ENCODE measurements around the gene CLDN5. TPM values are rescaled to one million over a fixed set of nuclear protein-coding genes. Genes with fewer than 3 reads are reported as not detected.
"Not testable (repeated sequence)": the region's sequence is repeated elsewhere in the genome, so short reads cannot be mapped to it uniquely, and the experiment has no call there.

The CLDN5 gene
- total RNA-seq, 1 donor from 2014 or later: 228 TPM

DNA sequence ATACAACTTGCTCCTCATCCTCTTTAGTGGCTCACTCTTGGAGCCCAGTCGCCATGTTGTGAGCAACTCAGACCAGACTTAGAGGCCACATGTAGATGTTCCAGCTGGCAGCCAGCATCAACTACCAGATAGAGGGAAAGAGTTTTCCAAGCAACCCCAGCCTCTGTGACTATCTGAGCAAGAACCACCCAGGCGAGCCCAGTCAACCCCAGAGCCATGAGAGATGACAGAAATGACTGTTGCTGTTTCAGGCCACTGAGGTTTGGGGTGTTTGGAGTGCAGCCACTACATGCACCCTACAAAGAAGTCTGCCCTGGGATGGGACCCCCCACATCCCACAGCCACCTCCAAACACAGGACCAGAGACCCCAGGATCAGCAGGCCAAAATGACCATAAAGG lies 24.8 kb upstream of the CLDN5 start:
- Histone ChIP-seq H3K4me1 (no peaks in the 10 kb centered on the region), H3K36me3 (no peaks in the 10 kb centered on the region), H3K27ac (no peak overlapping the region), H3K27me3 (no peaks in the 10 kb centered on the region), H3K9me3 (no peaks in the 10 kb centered on the region), H3K4me3 (no peak overlapping the region)
- intact Hi-C loops (cut with DNase I): no loop called here
- TF ChIP-seq POLR2A (IDR thresholded peaks at IDR 0.05) (no peak), POLR2AphosphoS5 (IDR thresholded peaks at IDR 0.05; ENCODE audit: insufficient read depth in 1 of 2, low read depth in 1 of 2) (no peak)
- TF ChIP-seq, protein P1, sequence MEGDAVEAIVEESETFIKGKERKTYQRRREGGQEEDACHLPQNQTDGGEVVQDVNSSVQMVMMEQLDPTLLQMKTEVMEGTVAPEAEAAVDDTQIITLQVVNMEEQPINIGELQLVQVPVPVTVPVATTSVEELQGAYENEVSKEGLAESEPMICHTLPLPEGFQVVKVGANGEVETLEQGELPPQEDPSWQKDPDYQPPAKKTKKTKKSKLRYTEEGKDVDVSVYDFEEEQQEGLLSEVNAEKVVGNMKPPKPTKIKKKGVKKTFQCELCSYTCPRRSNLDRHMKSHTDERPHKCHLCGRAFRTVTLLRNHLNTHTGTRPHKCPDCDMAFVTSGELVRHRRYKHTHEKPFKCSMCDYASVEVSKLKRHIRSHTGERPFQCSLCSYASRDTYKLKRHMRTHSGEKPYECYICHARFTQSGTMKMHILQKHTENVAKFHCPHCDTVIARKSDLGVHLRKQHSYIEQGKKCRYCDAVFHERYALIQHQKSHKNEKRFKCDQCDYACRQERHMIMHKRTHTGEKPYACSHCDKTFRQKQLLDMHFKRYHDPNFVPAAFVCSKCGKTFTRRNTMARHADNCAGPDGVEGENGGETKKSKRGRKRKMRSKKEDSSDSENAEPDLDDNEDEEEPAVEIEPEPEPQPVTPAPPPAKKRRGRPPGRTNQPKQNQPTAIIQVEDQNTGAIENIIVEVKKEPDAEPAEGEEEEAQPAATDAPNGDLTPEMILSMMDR (IDR thresholded peaks at IDR 0.05): no peak
- DNase-seq (ENCODE audit: extremely low spot score in 2 of 2): no peak

DNA sequence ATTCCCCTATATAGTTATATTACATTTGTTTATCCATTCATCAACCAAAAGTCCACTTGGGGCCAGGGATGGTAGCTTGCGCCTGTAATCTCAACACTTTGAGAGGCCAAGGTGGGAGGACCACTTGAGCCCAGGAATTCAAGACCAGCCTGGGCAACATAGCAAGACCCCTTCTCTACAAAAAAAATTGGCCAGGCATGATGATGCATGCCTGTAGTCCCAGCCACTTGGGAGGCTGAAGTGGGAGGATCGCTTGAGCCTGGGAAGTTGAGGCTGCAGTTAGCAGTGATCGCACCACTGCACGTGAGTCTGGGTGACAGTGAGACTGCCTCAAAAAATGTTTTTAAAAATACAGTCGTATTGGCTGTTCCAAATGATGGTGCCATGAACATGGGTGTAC lies 24.2 kb upstream of the CLDN5 start:
- H3K27me3 ChIP-seq; H3K36me3 ChIP-seq; H3K9me3 ChIP-seq; H3K4me3 ChIP-seq; H3K4me1 ChIP-seq; H3K27ac ChIP-seq; intact Hi-C loops (cut with DNase I); DNase-seq (ENCODE audit: extremely low spot score in 2 of 2): not testable (repeated sequence)

DNA sequence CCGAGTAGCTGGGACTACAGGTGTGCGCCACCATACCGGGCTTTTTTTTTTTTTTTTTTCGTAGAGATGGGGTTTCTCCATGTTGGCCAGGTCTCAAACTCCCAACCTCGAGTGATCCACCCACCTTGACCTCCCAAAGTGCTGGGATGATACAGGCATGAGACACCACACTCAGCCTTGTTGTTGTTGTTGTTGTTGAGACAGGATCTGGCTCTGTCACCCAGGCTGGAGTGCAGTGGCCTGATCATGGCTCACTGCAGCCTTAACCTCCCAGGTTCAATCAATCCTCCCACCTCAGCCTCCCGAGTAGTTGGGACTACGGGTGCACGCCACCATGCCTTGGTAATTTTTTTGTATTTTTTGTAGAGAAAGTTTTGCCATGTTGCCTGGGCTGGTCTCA lies 23.4 kb upstream of the CLDN5 start:
- no peak for TF ChIP-seq POLR2AphosphoS5 (IDR thresholded peaks at IDR 0.05; ENCODE audit: insufficient read depth in 1 of 2, low read depth in 1 of 2)
- TF ChIP-seq, protein P1 (IDR thresholded peaks at IDR 0.05): no peak
- TF ChIP-seq POLR2A (IDR thresholded peaks at IDR 0.05): no peak
- no peaks in the 10 kb centered on the region for H3K36me3 ChIP-seq
- no peaks in the 10 kb centered on the region for H3K27me3 ChIP-seq
- no peak overlapping the region for H3K4me3 ChIP-seq
- intact Hi-C loops (cut with DNase I): no loop called here
- DNase-seq (ENCODE audit: extremely low spot score in 2 of 2): no peak
- H3K9me3 ChIP-seq: no peaks in the 10 kb centered on the region
- H3K27ac ChIP-seq: no peak overlapping the region
- H3K4me1 ChIP-seq: no peaks in the 10 kb centered on the region

DNA sequence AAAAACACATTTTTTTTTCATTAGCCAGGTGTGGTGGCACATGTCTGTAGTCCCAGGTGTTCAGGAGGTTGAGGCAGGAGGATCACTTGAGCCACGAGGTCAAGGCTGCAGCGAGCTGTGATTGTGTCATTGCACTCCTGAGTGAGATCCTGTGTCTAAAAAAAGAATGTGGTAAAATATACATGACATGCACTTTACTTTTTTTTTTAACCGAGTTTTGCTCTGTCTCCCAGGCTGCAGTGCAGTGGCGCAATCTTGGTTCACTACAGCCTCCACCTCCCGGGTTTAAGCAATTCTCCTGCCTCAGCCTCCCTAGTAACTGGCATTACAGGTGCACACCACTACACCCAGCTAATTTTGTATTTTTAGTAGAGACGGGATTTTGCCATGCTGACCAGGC lies 22.5 kb upstream of the CLDN5 start:
- intact Hi-C loops (cut with DNase I): no loop called here
- no peaks in the 10 kb centered on the region for H3K27me3 ChIP-seq
- no peak overlapping the region for H3K27ac ChIP-seq
- no peak for DNase-seq (ENCODE audit: extremely low spot score in 2 of 2)
- H3K9me3 ChIP-seq: no peaks in the 10 kb centered on the region
- no peak overlapping the region for H3K4me3 ChIP-seq
- TF ChIP-seq POLR2AphosphoS5 (IDR thresholded peaks at IDR 0.05; ENCODE audit: insufficient read depth in 1 of 2, low read depth in 1 of 2) (no peak), POLR2A (IDR thresholded peaks at IDR 0.05) (no peak)
- TF ChIP-seq, protein P1 (IDR thresholded peaks at IDR 0.05): no peak
- H3K4me1 ChIP-seq: no peaks in the 10 kb centered on the region
- no peaks in the 10 kb centered on the region for H3K36me3 ChIP-seq

DNA sequence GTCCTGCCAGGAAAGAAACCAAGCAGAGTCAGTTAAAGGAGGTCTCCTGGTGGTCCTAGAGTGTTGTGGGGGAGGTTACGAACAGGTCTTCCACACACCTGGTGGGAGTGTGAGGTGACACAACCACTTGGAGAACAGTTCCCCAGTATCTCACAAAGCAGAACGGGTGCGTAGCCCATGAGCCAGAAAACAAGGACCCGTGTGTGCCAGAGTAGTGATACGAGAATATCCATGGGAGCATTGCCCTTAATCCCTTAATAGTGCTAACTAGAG lies 21.7 kb upstream of the CLDN5 start:
- Histone ChIP-seq H3K4me1 (no peaks in the 10 kb centered on the region), H3K27ac (no peak overlapping the region), H3K4me3 (no peak overlapping the region), H3K9me3 (no peaks in the 10 kb centered on the region), H3K36me3 (no peaks in the 10 kb centered on the region), H3K27me3 (no peaks in the 10 kb centered on the region)
- intact Hi-C loops (cut with DNase I): no loop called here
- TF ChIP-seq POLR2AphosphoS5 (IDR thresholded peaks at IDR 0.05; ENCODE audit: insufficient read depth in 1 of 2, low read depth in 1 of 2) (no peak), POLR2A (IDR thresholded peaks at IDR 0.05) (no peak)
- TF ChIP-seq, protein P1 (IDR thresholded peaks at IDR 0.05): no peak
- no peak for DNase-seq (ENCODE audit: extremely low spot score in 2 of 2)
